ENCODE data around the gene CLDN4. TPM values are rescaled to one million over a fixed set of nuclear protein-coding genes. Genes with fewer than 3 reads are reported as not detected.
A peak's percentile ranks its signal among the peaks of the same experiment; 100 is the strongest.

CLDN4 gene
- total and polyA plus RNA-seq, 9 of the 15 experiments (the other 6 are each of a cell fraction or from before 2014, with no cell fraction given): 0.05 to 0.60 (median 0.06) TPM; not detected in 3

DNA sequence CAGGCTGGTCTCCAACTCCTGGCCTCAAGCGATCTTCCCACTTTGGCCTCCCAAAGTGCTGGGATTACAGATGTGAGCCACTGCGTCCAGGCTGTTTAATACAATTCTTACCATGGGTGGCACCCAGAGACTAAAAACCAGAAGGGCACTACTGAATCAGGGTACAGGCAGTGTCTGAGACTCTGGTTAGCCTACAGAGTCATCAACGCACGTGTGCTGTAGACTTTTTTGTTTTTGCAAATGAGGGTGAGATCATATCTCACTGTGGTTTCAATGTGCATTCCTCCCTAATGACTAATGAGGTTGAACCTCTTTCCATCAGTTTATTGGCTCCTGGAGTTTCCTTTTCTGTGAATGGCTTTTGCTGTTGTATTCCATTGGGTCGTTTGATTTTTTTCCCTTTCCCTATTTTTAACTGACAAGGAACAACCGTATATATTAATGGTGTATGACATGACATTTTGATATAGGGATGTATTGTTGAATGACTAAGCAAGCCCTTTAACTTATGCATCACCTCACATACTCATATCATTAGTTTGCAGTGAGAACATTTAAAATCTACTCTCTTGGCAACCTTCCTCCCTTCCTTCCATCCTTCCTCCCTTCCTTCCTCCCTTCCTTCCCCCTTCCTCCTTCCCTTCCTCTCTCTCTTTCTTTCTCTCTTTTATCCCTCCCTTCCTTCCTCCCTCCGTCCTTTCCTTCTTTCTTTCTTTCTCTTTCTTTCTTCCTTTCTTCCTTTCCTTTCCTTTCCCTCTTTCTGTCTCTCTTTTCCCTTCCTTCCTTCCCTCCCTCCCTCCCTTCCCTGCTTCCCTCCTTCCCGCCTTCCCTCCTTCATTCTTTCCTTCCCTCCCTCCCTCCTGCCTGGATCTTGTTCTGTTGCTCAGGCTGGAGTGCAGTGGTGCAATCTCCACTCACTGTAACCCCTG, 20.9 kb downstream of the CLDN4 start (continued):
- no peak for TF ChIP-seq ZNF586 (CRISPR knock-in tag; conservative IDR thresholded peaks at IDR 0.05)
- no peak for TF ChIP-seq SREBF2 (CRISPR knock-in tag; IDR thresholded peaks at IDR 0.05)
- no peak for TF ChIP-seq E2F3 (CRISPR knock-in tag; IDR thresholded peaks at IDR 0.05)
- TF ChIP-seq ZBTB8A (IDR thresholded peaks at IDR 0.05; ENCODE audit: partially characterized antibody): no peak
- no peak for TF ChIP-seq RBM25 (IDR thresholded peaks at IDR 0.05; ENCODE audit: low read depth, low read length, severe bottlenecking)
- no peak for TF ChIP-seq ZSCAN29 (IDR thresholded peaks at IDR 0.05)
- TF ChIP-seq PTTG1 (tag; IDR thresholded peaks at IDR 0.05; ENCODE audit: low read depth): no peak
- peak; percentile 93 for TF ChIP-seq LCOR (CRISPR knock-in tag; IDR thresholded peaks at IDR 0.05)
- TF ChIP-seq SIRT6 (IDR thresholded peaks at IDR 0.05; ENCODE audit: low read depth, low read length): no peak
- peak; percentile 90 for TF ChIP-seq GATA2 (CRISPR knock-in tag; IDR thresholded peaks at IDR 0.05)
- TF ChIP-seq C11orf30 (IDR thresholded peaks at IDR 0.05; ENCODE audit: low read depth): peak; percentile 73
- TF ChIP-seq CEBPZ (IDR thresholded peaks at IDR 0.05; ENCODE audit: borderline replicate concordance, low read depth, low read length): no peak
- TF ChIP-seq GATAD2B (IDR thresholded peaks at IDR 0.05; ENCODE audit: borderline replicate concordance): peak; percentile 77; the same call in 1 of the 2 replicates
- TF ChIP-seq CEBPB (tag; IDR thresholded peaks at IDR 0.05): no peak
- no peak for TF ChIP-seq ZNF75A (CRISPR knock-in tag; IDR thresholded peaks at IDR 0.05)
- no peak for TF ChIP-seq NR2C2 (CRISPR knock-in tag; IDR thresholded peaks at IDR 0.05)
- peak; percentile 58; the same call in 1 of the 2 replicates for TF ChIP-seq NR2C2 (tag; IDR thresholded peaks at IDR 0.05)
- TF ChIP-seq IFI16 (CRISPR knock-in tag; IDR thresholded peaks at IDR 0.05): no peak
- TF ChIP-seq BCOR (IDR thresholded peaks at IDR 0.05): peak; percentile 66; the same call in 1 of the 2 replicates
- peak; percentile 60 for TF ChIP-seq TCF3 (CRISPR knock-in tag; IDR thresholded peaks at IDR 0.05)
- no peak for TF ChIP-seq HNRNPUL1 (IDR thresholded peaks at IDR 0.05; ENCODE audit: low read length)
- TF ChIP-seq POLR2A (conservative IDR thresholded peaks at IDR 0.05): no peak
- TF ChIP-seq MTA1 (IDR thresholded peaks at IDR 0.05; ENCODE audit: borderline replicate concordance): peak; percentile 62; the same call in 1 of the 2 replicates
- peak; percentile 51 for TF ChIP-seq MTA2 (IDR thresholded peaks at IDR 0.05; ENCODE audit: low read depth)
- TF ChIP-seq HDGF (IDR thresholded peaks at IDR 0.05): no peak
- TF ChIP-seq ETV1 (tag; conservative IDR thresholded peaks at IDR 0.05; ENCODE audit: low read depth): 0 out of 2 replicates have a peak, but pooled peaks have one; percentile 5
- TF ChIP-seq ZNF121 (CRISPR knock-in tag; conservative IDR thresholded peaks at IDR 0.05): no peak
- no peak for TF ChIP-seq RNF2 (IDR thresholded peaks at IDR 0.05)
- no peak for TF ChIP-seq HEY1 (CRISPR knock-in tag; IDR thresholded peaks at IDR 0.05; ENCODE audit: borderline replicate concordance)

Measured in K562 (cell line).